RWPE2 (cell line): ENCODE results near the gene KRABD2.

Experiments used
- ATAC-seq: fragments of 200-7000 bp; cut with Tn5 transposase; 3 replicates; pipeline ENCODE4 v1.9.1; 2021; ENCODE audit warnings: low read depth
- DNase-seq: peaks from one replicate; pipeline ENCODE4 v3.0.0-alpha.2; 2020; ENCODE audit warnings: low spot score
- H3K27ac ChIP-seq: fragments of 450-650 bp; 2 replicates; pipeline ENCODE4 v1.5.1; 2017; ENCODE audit warnings: mild to moderate bottlenecking; ENCODE audit not compliant: poor library complexity, severe bottlenecking
- H3K27me3 ChIP-seq: fragments of 250-450 bp; sonication (Bioruptor Pico); 2 replicates; pipeline ENCODE4 v1.5.1; 2021; ENCODE audit warnings: mild to moderate bottlenecking, moderate library complexity; ENCODE audit not compliant: insufficient read depth, poor library complexity, severe bottlenecking
- H3K36me3 ChIP-seq: fragments of 250-450 bp; sonication (Bioruptor Pico); 2 replicates; pipeline ENCODE4 v1.5.1; 2020; ENCODE audit warnings: low read depth, mild to moderate bottlenecking, moderate library complexity
- H3K4me1 ChIP-seq: fragments of 250-450 bp; sonication (Bioruptor Pico); 2 replicates; pipeline ENCODE4 v1.5.1; 2021; ENCODE audit warnings: mild to moderate bottlenecking, moderate library complexity; ENCODE audit not compliant: insufficient read depth, poor library complexity, severe bottlenecking
- H3K4me3 ChIP-seq: fragments of 250-450 bp; sonication (Bioruptor Pico); 2 replicates; pipeline ENCODE4 v1.5.1; 2021; ENCODE audit warnings: mild to moderate bottlenecking, moderate library complexity; ENCODE audit not compliant: severe bottlenecking
- H3K9me3 ChIP-seq: fragments of 250-450 bp; sonication (Bioruptor Pico); 2 replicates; pipeline ENCODE4 v1.5.1; 2021; ENCODE audit warnings: mild to moderate bottlenecking, moderate library complexity; ENCODE audit not compliant: severe bottlenecking
- TF ChIP-seq, protein P1 (sequence below): fragments of 450-650 bp; IDR thresholded peaks from one replicate; pipeline ENCODE4 v1.5.1; 2017; ENCODE audit warnings: mild to moderate bottlenecking, moderate library complexity; ENCODE audit not compliant: poor library complexity, severe bottlenecking

Gene KRABD2

DNA sequence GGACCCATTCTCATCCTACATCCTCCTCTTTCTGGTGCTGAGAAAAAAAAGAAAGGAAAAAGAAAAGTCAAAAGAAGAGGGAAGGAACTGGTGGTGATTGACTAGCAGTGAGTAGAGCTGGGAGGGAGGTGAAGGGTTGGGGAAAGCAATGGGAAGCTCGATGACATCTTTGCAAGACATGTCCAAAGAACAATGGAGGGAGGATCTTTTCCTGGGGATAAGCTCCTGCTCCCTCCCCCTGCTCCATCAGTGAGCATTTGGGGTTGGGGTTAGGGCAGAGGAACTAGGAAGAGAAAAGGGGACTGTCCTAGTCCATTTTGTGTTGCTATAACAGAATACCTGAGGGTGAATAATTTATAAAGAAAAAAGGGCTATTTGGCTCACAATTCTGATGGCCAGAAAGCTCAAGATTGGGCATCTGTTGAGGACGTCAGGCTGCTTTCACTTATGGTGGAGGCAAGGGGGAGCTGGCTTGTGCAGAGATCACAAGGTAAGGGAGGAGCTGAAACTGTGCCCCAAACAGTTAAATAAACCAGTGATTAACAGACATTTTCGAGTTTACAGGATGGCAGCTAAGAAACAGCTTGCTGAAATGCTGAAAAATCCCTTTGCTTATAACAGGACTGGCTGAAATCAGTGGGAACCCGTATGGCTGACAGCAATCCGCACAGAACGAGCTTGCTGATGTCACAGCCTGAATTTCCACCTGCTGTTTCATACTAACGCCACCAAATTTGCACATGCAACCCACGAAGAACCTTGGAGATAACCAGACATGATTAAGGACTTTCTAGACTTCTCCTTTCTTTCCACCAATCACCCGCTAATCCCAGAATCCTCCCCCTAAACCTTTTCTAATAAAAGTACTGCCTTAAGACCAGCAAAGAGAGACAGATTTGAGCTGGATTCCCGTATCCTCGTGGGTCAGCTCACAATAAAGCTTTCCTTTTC lies 38.4 kb downstream of the KRABD2 start:
- TF ChIP-seq, protein P1, sequence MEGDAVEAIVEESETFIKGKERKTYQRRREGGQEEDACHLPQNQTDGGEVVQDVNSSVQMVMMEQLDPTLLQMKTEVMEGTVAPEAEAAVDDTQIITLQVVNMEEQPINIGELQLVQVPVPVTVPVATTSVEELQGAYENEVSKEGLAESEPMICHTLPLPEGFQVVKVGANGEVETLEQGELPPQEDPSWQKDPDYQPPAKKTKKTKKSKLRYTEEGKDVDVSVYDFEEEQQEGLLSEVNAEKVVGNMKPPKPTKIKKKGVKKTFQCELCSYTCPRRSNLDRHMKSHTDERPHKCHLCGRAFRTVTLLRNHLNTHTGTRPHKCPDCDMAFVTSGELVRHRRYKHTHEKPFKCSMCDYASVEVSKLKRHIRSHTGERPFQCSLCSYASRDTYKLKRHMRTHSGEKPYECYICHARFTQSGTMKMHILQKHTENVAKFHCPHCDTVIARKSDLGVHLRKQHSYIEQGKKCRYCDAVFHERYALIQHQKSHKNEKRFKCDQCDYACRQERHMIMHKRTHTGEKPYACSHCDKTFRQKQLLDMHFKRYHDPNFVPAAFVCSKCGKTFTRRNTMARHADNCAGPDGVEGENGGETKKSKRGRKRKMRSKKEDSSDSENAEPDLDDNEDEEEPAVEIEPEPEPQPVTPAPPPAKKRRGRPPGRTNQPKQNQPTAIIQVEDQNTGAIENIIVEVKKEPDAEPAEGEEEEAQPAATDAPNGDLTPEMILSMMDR = no peak
- Histone ChIP-seq H3K4me3 (no peak overlapping the region), H3K27me3 (no peaks in the 10 kb centered on the region), H3K36me3 (no peaks in the 10 kb centered on the region), H3K4me1 (no peaks in the 10 kb centered on the region), H3K9me3 (no peaks in the 10 kb centered on the region), H3K27ac (no peak overlapping the region)
- no peak for DNase-seq
- ATAC-seq = no peak

DNA sequence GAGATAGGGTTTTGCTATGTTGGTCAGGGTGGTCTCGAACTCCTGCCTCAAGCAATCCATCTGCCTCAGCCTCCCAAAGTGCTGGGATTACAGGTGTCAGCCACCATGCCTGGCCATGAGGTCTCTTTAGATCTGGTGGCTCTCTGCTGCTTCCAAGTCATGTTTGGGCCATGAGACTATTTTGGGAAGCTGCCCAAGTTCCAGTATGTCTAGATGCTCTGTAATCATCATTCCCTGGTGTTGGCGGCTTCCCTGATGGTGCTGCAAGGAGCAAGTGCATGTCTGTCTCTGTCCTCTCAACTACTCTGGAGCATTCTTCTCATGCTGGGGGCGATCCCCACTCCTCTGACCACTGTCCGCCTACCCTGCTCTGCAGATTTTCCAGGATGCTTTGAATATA lies 43.2 kb downstream of the KRABD2 start:
- Histone ChIP-seq H3K4me3 (no peak overlapping the region), H3K9me3 (no peaks in the 10 kb centered on the region), H3K36me3 (no peaks in the 10 kb centered on the region), H3K4me1 (no peaks in the 10 kb centered on the region), H3K27ac (no peak overlapping the region), H3K27me3 (no peaks in the 10 kb centered on the region)
- TF ChIP-seq, protein P1 = no peak
- ATAC-seq (no peak), DNase-seq (no peak)

DNA sequence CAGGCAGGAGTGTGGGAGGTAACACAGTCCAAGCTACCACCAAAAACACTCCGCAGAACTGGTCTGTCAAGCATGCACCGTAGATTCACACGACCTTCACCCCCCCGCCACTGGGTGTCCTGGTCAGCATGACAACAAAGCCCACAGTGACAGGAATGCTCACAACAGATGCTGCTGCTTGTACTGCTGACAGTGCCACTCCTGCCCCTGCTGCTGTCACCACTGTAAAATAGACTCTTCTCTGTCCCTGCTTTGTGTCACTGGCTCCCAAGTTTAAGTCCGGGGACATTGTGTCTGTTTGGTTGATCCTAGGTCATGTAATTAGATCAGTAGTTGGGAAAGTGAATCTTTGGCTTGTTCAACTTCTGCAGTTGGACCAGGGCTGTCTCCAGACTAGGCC lies 43.8 kb downstream of the KRABD2 start:
- Histone ChIP-seq H3K9me3 (no peaks in the 10 kb centered on the region), H3K36me3 (no peaks in the 10 kb centered on the region), H3K4me1 (no peaks in the 10 kb centered on the region), H3K27ac (no peak overlapping the region), H3K4me3 (no peak overlapping the region), H3K27me3 (no peaks in the 10 kb centered on the region)
- ATAC-seq (no peak), DNase-seq (no peak)
- TF ChIP-seq, protein P1 = no peak

DNA sequence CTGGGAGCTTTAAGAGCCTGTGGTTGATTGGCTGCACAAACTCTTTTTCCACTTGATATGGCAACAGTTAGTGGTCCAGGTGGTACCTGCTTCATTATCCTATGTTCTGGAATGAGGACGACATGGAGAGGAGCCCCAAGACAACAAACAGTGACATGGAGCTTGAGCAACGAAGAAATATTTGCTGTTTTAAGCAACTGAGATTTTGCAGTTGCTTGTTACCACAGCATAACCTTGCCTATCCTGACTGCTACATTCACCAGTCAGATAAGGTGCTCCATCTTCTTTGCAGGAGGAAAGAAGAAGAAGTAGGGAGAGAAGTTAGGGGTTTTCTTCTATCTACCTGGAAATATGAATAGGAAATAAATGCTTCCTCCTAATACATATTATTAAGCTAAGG lies 44.4 kb downstream of the KRABD2 start:
- no peak for DNase-seq
- Histone ChIP-seq H3K4me1 (no peaks in the 10 kb centered on the region), H3K27me3 (no peaks in the 10 kb centered on the region), H3K27ac (no peak overlapping the region), H3K36me3 (no peaks in the 10 kb centered on the region), H3K9me3 (no peaks in the 10 kb centered on the region), H3K4me3 (no peak overlapping the region)
- TF ChIP-seq, protein P1 = no peak
- ATAC-seq = no peak

DNA sequence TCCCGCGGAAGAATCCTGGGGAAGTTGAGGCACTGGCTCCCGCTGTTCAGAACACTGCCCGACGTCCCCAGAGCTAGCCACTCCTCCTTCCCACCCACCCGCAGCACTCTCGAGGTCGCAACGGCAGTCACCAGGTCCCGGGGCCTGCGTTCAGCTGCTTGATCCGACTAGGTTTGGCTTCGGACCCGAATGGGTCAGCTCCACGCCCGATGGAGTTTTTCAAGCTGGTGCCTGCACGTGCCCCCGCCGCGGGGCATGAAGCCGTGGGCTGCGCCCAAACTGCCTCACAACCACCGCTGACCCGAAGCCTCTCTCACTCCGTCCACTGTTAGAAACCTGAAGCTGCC lies 49.2 kb downstream of the KRABD2 start:
- no peak for ATAC-seq
- H3K4me3 ChIP-seq = no peak overlapping the region
- H3K27me3 ChIP-seq = no peaks in the 10 kb centered on the region
- no peaks in the 10 kb centered on the region for H3K4me1 ChIP-seq
- H3K9me3 ChIP-seq = no peaks in the 10 kb centered on the region
- H3K36me3 ChIP-seq = no peaks in the 10 kb centered on the region
- TF ChIP-seq, protein P1 = no peak
- DNase-seq = no peak
- no peak overlapping the region for H3K27ac ChIP-seq
